ENCODE measurements around the gene UBA52.

- no peak for TF ChIP-seq EZH2 (IDR thresholded peaks at IDR 0.05; ENCODE audit: borderline replicate concordance, insufficient read depth, low read length, poor library complexity, severe bottlenecking)
- TF ChIP-seq TAF1 (IDR thresholded peaks at IDR 0.05; ENCODE audit: low read depth) = no peak
These were observed 40.2 kb upstream of the UBA52 start for GRCh38 chr19:18531485-18531884.

Measured in neural cell (in vitro differentiated cells).